HEK293T (cell line): ENCODE data around the gene TBC1D20.

Experiments
- BHLHE40 ChIP-seq: fragments of 450-650 bp; IDR thresholded peaks from 2 replicates; pipeline ENCODE4 v1.6.1; 2016; ENCODE audit warnings: mild to moderate bottlenecking, moderate library complexity, borderline replicate concordance
- ELF4 ChIP-seq: fragments of 450-650 bp; IDR thresholded peaks from 2 replicates; pipeline ENCODE4 v1.6.1; 2017; ENCODE audit warnings: antibody characterized with exemption
- FOXA1 ChIP-seq: fragments of 450-650 bp; IDR thresholded peaks from 2 replicates; pipeline ENCODE4 v1.6.1; 2016; ENCODE audit warnings: mild to moderate bottlenecking
- FOXK2 ChIP-seq: fragments of 450-650 bp; IDR thresholded peaks from 2 replicates; pipeline ENCODE4 v1.6.1; 2016; ENCODE audit warnings: mild to moderate bottlenecking
- FOXM1 ChIP-seq: fragments of 450-650 bp; IDR thresholded peaks from 2 replicates; pipeline ENCODE4 v1.6.1; 2017; ENCODE audit warnings: mild to moderate bottlenecking, borderline replicate concordance
- HDGF ChIP-seq: fragments of 450-650 bp; IDR thresholded peaks from 2 replicates; pipeline ENCODE4 v1.6.1; 2017; ENCODE audit warnings: antibody characterized with exemption, borderline replicate concordance
- NFRKB ChIP-seq: fragments of 450-650 bp; IDR thresholded peaks from 2 replicates; pipeline ENCODE4 v1.6.1; 2016; ENCODE audit warnings: mild to moderate bottlenecking, moderate library complexity
- SP1 ChIP-seq: fragments of 450-650 bp; IDR thresholded peaks from 2 replicates; pipeline ENCODE4 v1.6.1; 2017
- SUZ12 ChIP-seq: fragments of 450-650 bp; IDR thresholded peaks from 2 replicates; pipeline ENCODE4 v1.6.1; 2016; ENCODE audit warnings: mild to moderate bottlenecking
- ZNF384 ChIP-seq: fragments of 450-650 bp; IDR thresholded peaks from 2 replicates; pipeline ENCODE4 v1.6.1; 2016
- TF ChIP-seq, protein P1 (sequence below): fragments of 450-650 bp; IDR thresholded peaks from 2 replicates; pipeline ENCODE4 v1.6.1; 2016

DNA sequence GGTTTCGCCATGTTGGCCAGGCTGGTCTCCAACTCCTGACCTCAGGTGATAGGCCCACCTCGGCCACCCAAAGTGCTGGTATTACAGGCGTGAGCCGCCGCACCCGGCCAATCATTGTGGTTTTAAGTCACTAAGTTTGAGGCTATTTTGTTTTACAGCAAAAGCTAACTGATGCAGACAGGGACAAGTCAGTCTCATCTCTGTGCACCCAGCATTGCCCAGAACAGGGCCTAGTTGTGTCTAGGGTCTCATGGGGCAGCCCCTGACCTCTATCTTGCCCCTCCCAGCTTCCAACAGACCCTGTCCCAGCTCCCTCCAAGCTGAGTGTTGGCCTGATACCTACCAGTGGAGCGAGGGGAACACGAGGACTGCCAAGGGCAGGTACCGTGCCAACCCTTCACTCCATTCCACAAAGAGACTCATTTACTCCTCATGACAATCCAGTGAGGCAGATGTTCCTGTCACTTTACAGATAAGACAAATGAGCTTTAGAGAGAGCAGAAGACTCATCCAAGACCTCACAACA lies 63.1 kb downstream of the TBC1D20 start:
- TF ChIP-seq HDGF (no peak), ELF4 (no peak), SP1 (no peak), BHLHE40 (no peak), SUZ12 (no peak), ZNF384 (no peak), FOXM1 (no peak), NFRKB (no peak), FOXK2 (no peak), FOXA1 (no peak)
- TF ChIP-seq, protein P1, sequence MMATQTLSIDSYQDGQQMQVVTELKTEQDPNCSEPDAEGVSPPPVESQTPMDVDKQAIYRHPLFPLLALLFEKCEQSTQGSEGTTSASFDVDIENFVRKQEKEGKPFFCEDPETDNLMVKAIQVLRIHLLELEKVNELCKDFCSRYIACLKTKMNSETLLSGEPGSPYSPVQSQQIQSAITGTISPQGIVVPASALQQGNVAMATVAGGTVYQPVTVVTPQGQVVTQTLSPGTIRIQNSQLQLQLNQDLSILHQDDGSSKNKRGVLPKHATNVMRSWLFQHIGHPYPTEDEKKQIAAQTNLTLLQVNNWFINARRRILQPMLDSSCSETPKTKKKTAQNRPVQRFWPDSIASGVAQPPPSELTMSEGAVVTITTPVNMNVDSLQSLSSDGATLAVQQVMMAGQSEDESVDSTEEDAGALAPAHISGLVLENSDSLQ = no peak
